Measurements from ENCODE around the gene HIGD1A. TPM values are rescaled to one million over a fixed set of nuclear protein-coding genes. Genes with fewer than 3 reads are reported as not detected.

The HIGD1A gene
- total RNA-seq, 4 donors from 2014 or later = 171 to 217 (median 211) TPM

DNA sequence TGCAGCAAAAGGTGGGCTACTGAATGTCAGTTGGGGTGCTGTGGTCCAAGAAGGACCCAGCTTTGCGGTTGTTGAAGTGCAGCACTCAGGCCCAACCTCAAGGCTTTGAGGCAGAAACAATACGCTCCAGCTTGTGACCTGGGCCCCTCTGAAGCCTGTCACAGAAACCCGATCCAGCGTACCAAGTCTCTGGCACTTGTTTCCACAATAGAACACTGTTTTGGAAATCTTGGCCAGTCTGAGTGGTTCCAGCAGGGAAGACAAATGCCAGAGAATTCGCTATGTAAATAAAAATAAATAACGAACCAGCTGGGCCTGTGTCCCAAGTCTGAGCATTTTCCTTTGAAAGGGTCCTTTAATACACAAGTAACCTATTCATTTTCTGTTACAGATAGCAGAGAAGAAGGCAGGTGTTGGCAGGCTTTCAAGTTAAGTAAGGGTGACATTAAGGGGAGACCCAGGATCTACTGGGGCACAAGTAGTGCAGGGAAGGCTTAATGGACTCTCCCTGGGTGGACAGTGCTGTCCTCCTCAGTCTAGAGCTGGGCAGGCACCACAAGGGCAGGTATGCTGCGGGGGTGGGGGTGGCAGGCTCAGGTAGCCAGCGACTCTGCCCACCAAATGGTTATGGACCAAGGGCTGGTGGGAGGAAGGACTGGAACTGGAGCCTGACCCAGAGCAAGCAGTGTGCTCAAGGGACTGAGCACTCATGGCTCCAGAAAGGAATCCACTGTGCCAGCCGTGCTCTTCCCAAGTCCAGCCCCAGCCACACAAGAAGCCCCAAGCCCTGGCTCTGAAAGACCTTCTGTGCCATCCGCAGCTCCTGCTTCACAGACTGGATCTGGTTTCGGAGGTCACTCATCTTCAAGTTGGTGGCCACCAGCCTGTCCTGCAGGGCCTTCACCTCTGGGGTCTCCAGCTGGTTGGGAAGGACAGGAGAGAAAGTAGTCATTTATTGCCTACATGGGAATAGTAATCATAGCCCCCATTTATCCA, 57.5 kb downstream of the HIGD1A start:
- intact Hi-C loops (cut with DNase I) = loop anchor here (10.0 kb wide), 1 partner anchor 142 kb away; the partner anchor contains the start of gene NKTR
- Histone ChIP-seq H3K4me1 (peaks cover 60 to 78% of the 10 kb centered on the region in 2 donors), H3K27ac (peak overlapping the region; percentile 87 to 99 (median 98)), H3K27me3 (no peaks in the 10 kb centered on the region), H3K4me3 (replicated peaks in 1 of 3) (no peak overlapping the region), H3K9me3 (no peaks in the 10 kb centered on the region), H3K36me3 (no peaks in the 10 kb centered on the region)
- peak; percentile 89 to 90 for DNase-seq
- TF ChIP-seq POLR2A (IDR thresholded peaks at IDR 0.05) = peak in 1 of 2 donors; percentile 64
- TF ChIP-seq, protein P1, sequence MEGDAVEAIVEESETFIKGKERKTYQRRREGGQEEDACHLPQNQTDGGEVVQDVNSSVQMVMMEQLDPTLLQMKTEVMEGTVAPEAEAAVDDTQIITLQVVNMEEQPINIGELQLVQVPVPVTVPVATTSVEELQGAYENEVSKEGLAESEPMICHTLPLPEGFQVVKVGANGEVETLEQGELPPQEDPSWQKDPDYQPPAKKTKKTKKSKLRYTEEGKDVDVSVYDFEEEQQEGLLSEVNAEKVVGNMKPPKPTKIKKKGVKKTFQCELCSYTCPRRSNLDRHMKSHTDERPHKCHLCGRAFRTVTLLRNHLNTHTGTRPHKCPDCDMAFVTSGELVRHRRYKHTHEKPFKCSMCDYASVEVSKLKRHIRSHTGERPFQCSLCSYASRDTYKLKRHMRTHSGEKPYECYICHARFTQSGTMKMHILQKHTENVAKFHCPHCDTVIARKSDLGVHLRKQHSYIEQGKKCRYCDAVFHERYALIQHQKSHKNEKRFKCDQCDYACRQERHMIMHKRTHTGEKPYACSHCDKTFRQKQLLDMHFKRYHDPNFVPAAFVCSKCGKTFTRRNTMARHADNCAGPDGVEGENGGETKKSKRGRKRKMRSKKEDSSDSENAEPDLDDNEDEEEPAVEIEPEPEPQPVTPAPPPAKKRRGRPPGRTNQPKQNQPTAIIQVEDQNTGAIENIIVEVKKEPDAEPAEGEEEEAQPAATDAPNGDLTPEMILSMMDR (IDR thresholded peaks at IDR 0.05) = no peak
- 43 to 54% methylated on average over 10 to 11 of the region's 11 CpGs for WGBS, 2 donors

DNA sequence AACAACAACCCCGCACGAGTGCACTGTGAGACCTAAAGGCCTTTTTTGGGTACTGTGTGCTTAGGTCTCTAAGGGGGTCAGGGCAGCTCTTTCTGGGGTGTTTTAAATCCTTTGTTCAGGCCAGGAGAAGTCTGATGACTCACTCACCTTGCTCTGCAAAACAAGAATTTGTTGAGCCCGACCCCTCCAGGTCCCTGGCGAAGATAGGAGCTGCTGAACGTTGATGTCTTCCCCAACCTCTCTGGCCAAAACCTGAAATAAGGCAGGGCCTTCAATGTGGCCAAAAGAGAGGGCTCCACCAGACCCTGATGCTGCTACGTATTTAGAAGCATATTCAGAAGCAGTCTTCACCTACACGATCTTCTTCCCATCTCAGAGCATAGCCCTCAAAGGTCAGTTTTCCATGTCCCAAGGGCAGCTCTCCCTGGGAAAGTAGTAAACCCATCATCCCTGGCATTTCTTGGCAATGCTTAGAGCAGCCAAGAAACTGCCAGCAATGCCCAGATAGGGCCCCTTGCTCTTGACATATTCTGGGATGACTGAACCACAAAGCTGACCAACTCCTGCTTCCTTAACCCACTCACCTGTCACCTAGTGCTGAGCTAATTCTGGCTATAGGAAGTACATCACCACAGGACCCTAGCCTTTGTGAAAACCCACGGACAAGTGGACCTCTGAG, 58.4 kb downstream of the HIGD1A start:
- TF ChIP-seq, protein P1 (IDR thresholded peaks at IDR 0.05) = no peak
- TF ChIP-seq POLR2A (IDR thresholded peaks at IDR 0.05) = no peak
- H3K27me3 ChIP-seq = no peaks in the 10 kb centered on the region
- peak in 1 of 2 donors; percentile 25 for DNase-seq
- peak overlapping the region; percentile 87 to 99 (median 98) for H3K27ac ChIP-seq
- H3K4me3 ChIP-seq (replicated peaks in 1 of 3) = no peak overlapping the region
- H3K4me1 ChIP-seq = peaks cover 51 to 72% of the 10 kb centered on the region in 2 donors
- no peaks in the 10 kb centered on the region for H3K36me3 ChIP-seq
- intact Hi-C loops (cut with DNase I) = loop anchor here (10.0 kb wide), 1 partner anchor 141 kb away; the partner anchor contains the start of gene NKTR
- WGBS, 2 donors = 48 to 62% methylated on average over 8 of the region's 8 CpGs
- no peaks in the 10 kb centered on the region for H3K9me3 ChIP-seq

- TF ChIP-seq, protein P1 (IDR thresholded peaks at IDR 0.05) = no peak
- no peak for TF ChIP-seq POLR2A (IDR thresholded peaks at IDR 0.05)
- peaks cover 46 to 69% of the 10 kb centered on the region in 2 donors for H3K4me1 ChIP-seq
- no peaks in the 10 kb centered on the region for H3K27me3 ChIP-seq
- intact Hi-C loops (cut with DNase I) = loop anchor here (10.0 kb wide), 1 partner anchor 141 kb away; the partner anchor contains the start of gene NKTR
- 57% methylated on average over 3 of the region's 3 CpGs for WGBS, 2 donors
- H3K36me3 ChIP-seq = no peaks in the 10 kb centered on the region
- H3K4me3 ChIP-seq (replicated peaks in 1 of 3) = no peak overlapping the region
- peak overlapping the region; percentile 87 to 99 (median 98) for H3K27ac ChIP-seq
- no peaks in the 10 kb centered on the region for H3K9me3 ChIP-seq
- DNase-seq = no peak
Observed at GRCh38 chr3:42745291-42745745, 59.0 kb downstream of the HIGD1A start.

- TF ChIP-seq, protein P1 (IDR thresholded peaks at IDR 0.05) = no peak
- no peak for TF ChIP-seq POLR2A (IDR thresholded peaks at IDR 0.05)
- DNase-seq = no peak
- no peak overlapping the region for H3K4me3 ChIP-seq (replicated peaks in 1 of 3)
- 96 to 98% methylated on average over 7 of the region's 7 CpGs for WGBS, 2 donors
- no peaks in the 10 kb centered on the region for H3K9me3 ChIP-seq
- peak overlapping the region; percentile 27 to 99 (median 57) for H3K27ac ChIP-seq
- no peaks in the 10 kb centered on the region for H3K36me3 ChIP-seq
- intact Hi-C loops (cut with DNase I) = loop anchor here (10.0 kb wide), 1 partner anchor 139 kb away; the partner anchor contains the start of gene NKTR
- no peaks in the 10 kb centered on the region for H3K27me3 ChIP-seq
- H3K4me1 ChIP-seq = peaks cover 35 to 63% of the 10 kb centered on the region in 2 donors
Observed at GRCh38 chr3:42743204-42743995, 60.9 kb downstream of the HIGD1A start.

All from thyroid gland (tissue), 4 donors.